HG03095 (cell line): Measurements from ENCODE around the gene LYZ.

ENCODE experiments used
- ATAC-seq: cut with Tn5 transposase; IDR thresholded peaks from one replicate; pipeline ENCODE4 v1.9.1; 2021; ENCODE audit warnings: moderate library complexity; ENCODE audit not compliant: unreplicated experiment

The LYZ gene

DNA sequence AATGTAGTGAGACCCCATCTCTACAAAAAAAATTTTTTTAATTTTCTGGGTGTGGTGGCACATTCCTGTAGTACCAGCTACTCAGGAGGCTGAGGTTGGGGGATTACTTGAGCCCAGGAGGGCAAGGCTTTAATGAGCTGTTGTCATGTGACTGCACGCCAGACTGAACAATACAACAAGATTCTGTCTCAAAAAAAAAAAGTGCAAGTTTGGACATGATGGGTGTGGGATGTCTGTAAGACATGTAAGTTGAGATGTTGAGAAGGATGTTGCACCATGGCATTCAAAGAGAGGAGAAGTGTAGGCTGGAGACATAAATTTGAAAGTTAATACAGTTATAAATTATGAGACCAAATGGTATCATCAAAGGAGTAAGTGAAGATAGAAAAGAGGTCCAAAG is 34.9 kb downstream of the LYZ start:
- no peak for ATAC-seq

DNA sequence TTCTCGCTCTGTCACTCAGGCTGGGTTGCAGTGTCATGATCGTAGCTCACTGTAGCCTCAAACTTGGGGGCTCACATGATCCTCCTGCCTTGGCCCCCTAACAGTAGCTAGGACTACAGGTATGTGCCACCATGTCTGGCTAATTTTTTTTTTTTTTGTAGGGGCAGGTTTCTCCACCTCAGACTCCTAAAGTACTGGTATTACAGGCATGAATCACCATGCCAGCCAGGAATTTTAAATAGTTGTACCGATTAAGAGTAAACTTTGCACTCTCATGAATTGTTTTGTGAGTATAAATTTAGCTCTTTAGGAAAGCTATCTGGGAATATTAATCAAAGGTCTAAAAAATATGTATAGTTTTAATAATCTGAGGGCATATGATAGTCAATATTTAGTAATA is 36.9 kb downstream of the LYZ start:
- no peak for ATAC-seq

DNA sequence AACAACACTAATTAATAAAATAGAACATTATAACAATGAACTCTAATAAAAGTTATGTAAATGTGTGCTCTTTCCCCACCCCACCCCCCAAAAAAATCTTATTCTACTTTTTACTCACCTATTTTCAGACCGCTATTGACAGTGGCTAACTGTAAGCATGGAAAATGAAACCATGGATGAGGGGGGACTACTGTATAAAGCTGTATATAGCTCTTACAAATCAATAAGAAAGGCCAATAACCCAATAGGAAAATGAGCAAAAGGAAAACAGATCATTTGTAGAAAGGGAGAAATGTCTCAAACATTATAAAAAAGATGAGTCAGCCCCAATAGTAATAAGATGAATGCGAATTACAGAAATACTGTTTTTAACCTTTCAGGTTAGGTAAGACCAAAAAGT is 38.7 kb downstream of the LYZ start:
- ATAC-seq, result no peak

- ATAC-seq, result no peak
Observed at GRCh38 chr12:69388371-69388770, 40.2 kb downstream of the LYZ start.

DNA sequence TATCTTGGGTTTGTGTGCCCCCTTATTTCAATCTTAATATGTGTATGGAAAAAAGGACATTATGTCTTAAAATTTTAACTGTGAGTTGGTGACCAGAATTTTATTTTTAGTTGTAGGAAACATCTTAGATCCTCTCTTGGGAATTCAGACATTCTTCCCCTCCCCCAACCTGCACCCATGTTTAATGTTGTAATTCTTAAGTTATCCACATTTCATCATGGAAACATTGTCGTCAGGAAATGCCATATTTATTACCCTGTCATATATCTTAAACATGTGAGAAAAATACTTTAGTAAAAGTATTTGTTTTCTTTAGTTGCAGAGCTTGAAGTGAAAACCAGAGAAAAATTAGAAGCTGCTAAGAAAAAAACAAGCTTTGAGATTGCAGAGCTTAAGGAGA is 41.6 kb downstream of the LYZ start:
- no peak for ATAC-seq

DNA sequence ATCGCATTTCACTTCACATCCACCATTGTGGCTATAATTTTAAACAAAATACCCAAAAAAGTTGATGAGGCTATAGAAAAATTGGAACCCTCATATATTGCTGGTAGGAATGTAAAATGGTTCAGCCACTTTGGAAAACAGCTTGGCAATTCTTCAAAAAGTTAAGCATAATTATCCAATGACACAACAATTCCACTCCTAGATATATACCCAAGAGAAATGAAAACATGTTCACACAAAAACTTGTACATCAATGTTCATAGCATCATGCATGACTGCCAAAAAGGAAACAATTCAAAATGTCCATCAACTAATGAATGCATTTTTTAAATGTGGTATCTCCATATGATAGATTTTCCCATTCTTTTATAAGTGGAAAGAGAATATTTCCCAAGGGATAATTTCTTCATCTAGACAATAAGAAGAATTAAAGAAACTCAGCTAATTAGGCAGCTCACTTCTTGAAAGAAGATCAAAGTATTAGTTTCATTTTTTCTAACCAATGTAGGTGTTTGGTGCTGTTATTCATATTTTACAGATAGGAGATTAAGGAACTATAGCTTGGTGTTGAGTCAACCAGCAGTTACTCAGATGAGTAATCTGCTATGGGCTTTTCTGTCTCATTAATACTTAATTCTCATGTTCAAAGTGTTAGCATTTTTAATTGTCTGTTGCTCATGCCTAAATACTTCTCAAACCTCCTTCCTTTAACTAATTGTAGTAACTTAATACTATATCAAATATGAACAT is 44.2 kb downstream of the LYZ start:
- ATAC-seq, result peak; percentile 61

GRCh38 chr12:69396041-69396440 is 47.9 kb downstream of the LYZ start:
- no peak for ATAC-seq

GRCh38 chr12:69396963-69397362 is 48.8 kb downstream of the LYZ start:
- ATAC-seq, result no peak

DNA sequence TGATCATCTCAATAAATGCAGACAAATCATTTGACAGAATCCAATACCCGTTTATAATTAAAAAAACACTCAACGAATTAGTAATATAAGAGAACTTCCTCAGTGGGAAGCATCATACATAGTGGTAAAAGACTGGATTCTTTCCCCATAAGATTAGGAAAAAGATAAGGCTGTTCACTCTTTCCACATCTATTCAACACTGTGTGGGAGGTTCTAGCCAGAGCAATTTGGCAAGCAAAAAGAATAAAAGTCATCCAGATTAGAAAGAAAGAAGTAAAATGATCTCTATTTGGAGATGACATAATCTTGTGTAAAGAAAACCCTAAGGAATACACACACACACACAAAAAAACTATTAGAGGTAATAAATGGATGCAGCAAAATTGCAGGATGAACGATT is 49.8 kb downstream of the LYZ start:
- ATAC-seq, result no peak

DNA sequence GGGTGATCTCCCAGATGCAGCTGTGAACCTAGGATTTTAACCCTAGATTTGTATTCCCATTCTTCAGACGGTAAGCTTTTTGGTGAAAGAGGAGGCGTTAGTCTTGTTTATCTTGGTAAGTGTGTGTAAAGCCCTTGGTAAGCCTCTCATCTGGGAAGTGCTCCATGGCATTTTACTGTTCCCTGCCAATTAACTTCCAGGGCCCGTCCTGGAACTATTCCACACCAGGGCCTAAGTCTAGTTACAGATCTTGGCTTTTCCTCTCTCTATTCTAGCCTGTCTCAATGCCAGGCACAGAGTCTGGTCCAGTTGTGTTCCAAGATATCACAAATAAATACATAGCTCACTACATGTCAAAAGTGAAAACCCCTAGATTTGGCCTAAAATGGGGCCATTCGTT is 53.8 kb downstream of the LYZ start:
- no peak for ATAC-seq
